HG03039 (cell line): Measurements from ENCODE around the gene METAP1.
"Not testable (repeated sequence)": the region's sequence is repeated elsewhere in the genome, so short reads cannot be mapped to it uniquely, and the experiment has no call there.

Experiments used
- ATAC-seq: cut with Tn5 transposase; IDR thresholded peaks from one replicate; pipeline ENCODE4 v1.9.1; 2021; ENCODE audit warnings: mild to moderate bottlenecking, moderate library complexity; ENCODE audit not compliant: unreplicated experiment

The METAP1 gene

DNA sequence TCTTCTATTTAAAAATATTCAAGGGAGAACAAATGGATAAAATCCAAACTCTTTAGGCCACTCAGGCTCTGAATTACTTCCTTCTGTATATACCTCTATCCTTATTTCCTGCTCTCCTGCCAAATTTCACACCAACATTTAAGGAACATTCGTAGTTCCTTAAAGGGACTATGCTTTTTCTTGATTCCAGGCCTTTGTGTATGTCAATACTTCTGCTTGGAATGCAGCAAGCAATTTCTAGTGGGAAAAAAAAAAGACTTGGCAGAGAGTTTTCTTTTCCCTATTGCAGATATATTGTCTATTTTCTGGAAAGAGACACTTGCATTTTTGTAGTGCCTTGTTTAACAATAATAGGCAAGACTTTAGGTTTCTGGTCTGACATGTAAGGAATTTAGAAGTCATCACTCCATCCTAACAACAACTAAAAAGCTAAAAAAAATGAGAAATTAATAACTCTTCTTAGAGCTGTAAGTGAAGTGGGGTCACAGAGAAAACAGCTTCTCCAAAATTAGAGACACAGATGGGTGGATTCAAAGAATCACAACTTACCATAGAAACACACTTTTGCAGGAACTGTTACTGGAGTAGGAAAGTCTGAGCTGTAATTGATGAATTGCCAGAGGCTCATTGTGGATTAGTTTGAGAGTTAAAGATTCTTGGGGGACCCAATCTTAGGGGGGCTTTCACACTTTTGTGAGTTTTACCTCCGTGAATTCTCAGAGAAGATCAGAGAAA is 95.1 kb downstream of the METAP1 start:
- no peak for ATAC-seq

- ATAC-seq = no peak
Measured at GRCh38 chr4:99091216-99091575, 95.7 kb downstream of the METAP1 start.

GRCh38 chr4:99091841-99092240 is 96.3 kb downstream of the METAP1 start:
- not testable (repeated sequence) for ATAC-seq

GRCh38 chr4:99099311-99099710 is 103.8 kb downstream of the METAP1 start:
- no peak for ATAC-seq

GRCh38 chr4:99099814-99100213 is 104.3 kb downstream of the METAP1 start:
- ATAC-seq = not testable (repeated sequence)

DNA sequence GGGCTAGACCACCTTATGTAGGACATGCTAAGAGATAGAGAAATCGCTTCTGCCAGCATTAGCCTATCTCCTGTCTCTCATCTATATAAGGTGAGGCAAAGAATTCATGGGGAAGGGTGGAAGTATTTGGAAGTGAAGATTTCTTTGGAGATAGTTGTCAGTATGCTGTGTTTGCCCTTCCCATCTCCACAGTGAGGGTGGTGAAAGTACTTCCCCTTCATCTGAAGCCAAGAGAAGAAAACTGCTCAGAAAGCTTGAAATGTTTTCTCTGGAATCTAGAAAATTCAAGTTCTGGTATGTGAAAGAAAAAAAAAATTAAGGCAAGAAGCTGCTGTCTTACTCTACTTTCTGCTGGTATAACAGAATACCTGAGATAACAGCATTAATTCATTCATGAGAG is 105.4 kb downstream of the METAP1 start:
- no peak for ATAC-seq

- no peak for ATAC-seq
Measured at GRCh38 chr4:99102634-99103033, 107.1 kb downstream of the METAP1 start.

DNA sequence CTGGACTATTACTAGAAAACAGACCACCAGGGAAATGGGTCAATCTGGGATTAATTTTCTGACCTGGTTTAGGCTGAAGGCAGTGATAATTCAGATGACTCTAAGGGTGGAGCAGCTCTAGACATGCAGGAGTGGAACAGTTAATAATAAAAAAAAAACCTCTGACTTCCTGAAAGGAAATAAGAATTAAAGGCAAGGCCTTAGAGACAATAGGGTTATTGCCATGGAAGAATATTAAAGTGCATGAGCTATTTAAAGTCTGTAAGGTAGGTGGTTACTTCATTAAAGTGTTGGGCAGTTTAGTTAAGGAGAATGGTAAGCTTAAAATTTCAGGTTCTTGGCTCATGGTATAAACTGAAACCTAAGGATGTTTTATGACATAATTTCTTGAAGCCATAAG is 107.6 kb downstream of the METAP1 start:
- ATAC-seq = no peak

DNA sequence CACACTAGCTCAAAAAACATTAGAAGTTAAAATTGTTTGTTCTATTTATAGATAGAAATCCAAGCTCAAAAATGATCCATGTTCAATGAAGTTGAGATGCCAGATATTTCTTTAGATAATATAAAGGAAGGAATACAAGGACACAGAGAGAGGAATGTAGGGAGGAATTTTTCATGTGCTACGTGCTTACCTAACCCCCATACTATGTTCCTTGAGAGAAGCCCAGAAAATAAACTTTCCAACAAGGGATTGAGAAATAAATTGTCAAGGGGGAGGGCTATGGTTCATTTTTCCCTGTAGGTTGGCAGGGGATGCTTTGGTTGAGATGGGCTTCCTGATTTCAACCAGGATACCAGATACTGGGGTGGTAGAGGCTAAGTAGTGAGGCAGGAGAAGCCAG is 108.6 kb downstream of the METAP1 start:
- no peak for ATAC-seq

DNA sequence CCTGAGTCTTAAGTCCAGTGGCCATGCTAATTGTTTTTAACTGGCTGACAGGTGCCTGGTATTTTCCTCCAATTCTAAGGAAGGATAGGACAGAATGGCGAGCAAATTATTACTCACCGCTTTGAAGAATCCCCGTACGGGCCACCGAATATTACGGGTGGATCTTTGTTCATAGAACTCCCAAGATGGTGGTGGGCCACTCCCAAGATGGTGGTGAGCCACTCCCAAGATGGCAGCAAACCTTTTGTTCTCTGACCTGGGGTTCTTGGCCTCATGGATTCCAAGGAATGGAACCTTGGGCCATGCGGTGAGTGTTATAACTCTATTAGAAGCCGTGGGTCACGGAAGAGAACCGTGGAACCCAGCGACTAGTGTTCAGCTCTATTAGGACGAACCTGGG is 113.8 kb downstream of the METAP1 start:
- ATAC-seq = not testable (repeated sequence)
